Measurements from ENCODE around the gene SLC27A2. TPM values are rescaled to one million over a fixed set of nuclear protein-coding genes. Genes with fewer than 3 reads are reported as not detected.
A peak's percentile ranks its signal among the peaks of the same experiment; 100 is the strongest.

The SLC27A2 gene
- total RNA-seq, 1 experiment from 2014 or later, result 7.0 TPM

- no peaks in the 10 kb centered on the region for H3K9me3 ChIP-seq (ENCODE audit: control insufficient read depth, low read depth, low read length)
- no peak overlapping the region for H3K9ac ChIP-seq (ENCODE audit: extremely low read depth, insufficient read length, low read length)
- H3K27ac Mint-ChIP-seq, result 0 out of 7 replicates have a peak overlapping the region, but pooled peaks of 1 of the 3 experiments have one; percentile 16
- no peaks in the 10 kb centered on the region for H3K36me3 Mint-ChIP-seq (ENCODE audit: insufficient read depth in 1 of 3, low read depth in 3 of 3)
- no peak overlapping the region for H3K56ac ChIP-seq (ENCODE audit: insufficient read length, low read depth, low read length)
- peaks cover 7 to 9% of the 10 kb centered on the region in 2 experiments for H3K4me1 Mint-ChIP-seq
- H3K27me3 Mint-ChIP-seq (ENCODE audit: low read depth), result peaks cover 3% of the 10 kb centered on the region; the same call in 1 of the 2 replicates
- no peak overlapping the region for H3K18ac ChIP-seq (ENCODE audit: insufficient read length, low read depth, low read length)
- no peak overlapping the region for H2AK5ac ChIP-seq (ENCODE audit: insufficient read length, low read length)
- no peak overlapping the region for H4K8ac ChIP-seq (replicated peaks; ENCODE audit: insufficient read length, low read depth, low read length)
- H3K27me3 ChIP-seq (ENCODE audit: insufficient read depth, low read length), result no peaks in the 10 kb centered on the region
- H3K23me2 ChIP-seq (ENCODE audit: insufficient read length, low read depth, low read length, poor library complexity, severe bottlenecking), result no peaks in the 10 kb centered on the region
- H3K27ac ChIP-seq (ENCODE audit: insufficient read length, low read depth, low read length), result no peak overlapping the region
- H2BK15ac ChIP-seq (ENCODE audit: low read depth, low read length), result no peak overlapping the region
- no peak overlapping the region for H3K4ac ChIP-seq (ENCODE audit: low read depth, low read length)
- H4K5ac ChIP-seq (ENCODE audit: insufficient read length, low read depth, low read length), result no peak overlapping the region
- no peak overlapping the region for H2BK12ac ChIP-seq (ENCODE audit: insufficient read length, low read depth, low read length)
- no peak overlapping the region for H2BK20ac ChIP-seq (ENCODE audit: low read depth, low read length, poor library complexity, severe bottlenecking)
- no CpG with 5 or more reads among the region's 4 CpGs for WGBS (ENCODE audit: extremely low coverage, insufficient read length, low lambda C conversion rate)
- no peaks in the 10 kb centered on the region for H3K79me1 ChIP-seq (ENCODE audit: insufficient read depth, low read depth, low read length, poor library complexity, severe bottlenecking)
- no peak overlapping the region for H4K91ac ChIP-seq (ENCODE audit: insufficient read length, low read depth, low read length)
- H2AFZ ChIP-seq (ENCODE audit: low read length), result no peak overlapping the region
- H4K20me1 ChIP-seq (ENCODE audit: control insufficient read depth, insufficient read depth, insufficient read length), result no peaks in the 10 kb centered on the region
- H3K4me2 ChIP-seq (ENCODE audit: insufficient read depth, insufficient read length, low read length), result no peak overlapping the region
- H3K9me3 Mint-ChIP-seq, result no peaks in the 10 kb centered on the region
- no peak overlapping the region for H3K23ac ChIP-seq (ENCODE audit: insufficient read length, low read depth, low read length)
- no peak for TF ChIP-seq CTCF (conservative IDR thresholded peaks at IDR 0.05)
- no peaks in the 10 kb centered on the region; the same call in 1 of the 2 replicates for H3K79me2 ChIP-seq (ENCODE audit: insufficient read depth, low read length)
- no peaks in the 10 kb centered on the region for H3K4me1 ChIP-seq (ENCODE audit: insufficient read depth, low read length)
- DNase-seq, result no peak
- no peak overlapping the region for H2BK120ac ChIP-seq (ENCODE audit: low read depth, low read length, poor library complexity, severe bottlenecking)
- H3K4me3 Mint-ChIP-seq, result no peak overlapping the region
- H3T11ph ChIP-seq (ENCODE audit: low read length), result no peak overlapping the region
- no peak overlapping the region for H2BK5ac ChIP-seq (ENCODE audit: insufficient read length, low read length)
- no peak overlapping the region; the same call in 1 of the 2 replicates for H3K14ac ChIP-seq (ENCODE audit: insufficient read depth, low read length)
These were observed 80.5 kb downstream of the SLC27A2 start for GRCh38 chr15:50262533-50262932.

All from H9 (cell line).